SU-DHL-6 (cell line): Measurements from ENCODE around the gene B4GALT5.

ENCODE experiments used
- CTCF ChIP-seq: fragments of 200-600 bp; sonication (generic); IDR thresholded peaks from one replicate; pipeline ENCODE4 v1.5.1; 2017; ENCODE audit warnings: antibody characterized with exemption, mild to moderate bottlenecking, low read length, moderate library complexity; ENCODE audit not compliant: insufficient read depth, poor library complexity, severe bottlenecking
- EZH2phosphoT487 ChIP-seq: fragments of 200-600 bp; sonication (generic), shearing (Covaris generic); conservative IDR thresholded peaks from 2 replicates; pipeline ENCODE4 v1.6.1; 2018; ENCODE audit warnings: mild to moderate bottlenecking, antibody characterized with exemption, low read length, moderate library complexity, mixed read lengths

DNA sequence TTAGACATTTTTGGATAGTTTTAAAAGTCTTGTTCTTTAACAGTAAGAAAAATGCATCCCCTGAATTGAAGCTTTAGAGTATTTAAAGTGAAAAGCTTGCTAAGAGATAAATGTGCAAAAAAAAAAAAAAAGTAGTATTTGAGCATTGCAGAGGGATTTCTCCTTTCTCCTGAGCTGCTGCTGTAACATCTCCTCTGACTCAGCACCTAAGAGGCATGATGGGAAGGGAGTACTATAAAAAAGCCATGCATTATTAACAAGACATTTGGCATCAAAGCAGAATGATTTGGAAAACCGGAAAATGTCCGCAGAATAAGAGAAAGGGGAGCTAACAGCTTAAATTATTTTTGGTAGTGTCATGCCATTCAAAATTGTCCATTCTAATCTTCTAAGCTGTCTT, 27.9 kb downstream of the B4GALT5 start:
- TF ChIP-seq CTCF (no peak), EZH2phosphoT487 (no peak)
